ENCODE data around the gene DLG4.

Gene DLG4

DNA sequence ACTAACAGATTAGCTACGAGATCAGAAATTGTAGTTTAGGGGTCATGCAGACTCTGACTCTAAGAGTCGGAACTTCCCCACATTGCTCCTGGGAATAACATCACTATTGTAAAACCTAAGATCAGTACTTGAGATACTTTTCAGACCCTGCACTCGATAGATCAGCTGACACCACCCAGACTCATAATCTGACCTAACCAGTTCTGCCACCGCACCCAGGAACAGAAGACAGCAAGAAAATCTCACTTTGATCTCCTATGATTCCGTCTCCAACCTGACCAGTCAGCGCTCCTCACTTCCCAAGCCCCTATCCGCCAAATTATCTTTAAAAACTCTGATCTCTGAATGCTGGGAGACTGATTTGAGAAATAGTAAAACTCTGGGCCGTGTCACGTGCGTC, 77.8 kb downstream of the DLG4 start:
- no peak for DNase-seq

DNA sequence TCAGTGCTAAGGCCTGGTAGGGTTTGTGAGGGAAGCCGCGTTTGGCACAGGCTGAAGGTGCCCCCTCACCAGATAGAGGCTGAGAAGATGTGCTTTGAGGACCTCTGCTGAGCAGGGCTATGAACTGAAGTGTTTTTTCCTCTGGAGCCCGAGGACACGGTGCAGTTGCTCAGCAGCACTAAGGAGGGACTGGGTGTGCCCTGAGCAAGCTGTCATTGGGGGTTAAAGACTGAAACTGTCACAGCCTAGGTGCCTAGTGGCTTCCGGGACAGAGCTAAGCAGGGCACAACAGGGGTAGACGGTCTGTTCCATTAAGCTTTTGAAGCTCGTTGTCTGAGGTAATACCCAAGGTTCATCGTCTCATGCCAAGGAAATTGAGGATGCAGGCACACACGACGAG, 80.2 kb downstream of the DLG4 start:
- no peak for DNase-seq

- DNase-seq: no peak
Observed at GRCh38 chr17:7138800-7139381, 80.7 kb downstream of the DLG4 start.

DNA sequence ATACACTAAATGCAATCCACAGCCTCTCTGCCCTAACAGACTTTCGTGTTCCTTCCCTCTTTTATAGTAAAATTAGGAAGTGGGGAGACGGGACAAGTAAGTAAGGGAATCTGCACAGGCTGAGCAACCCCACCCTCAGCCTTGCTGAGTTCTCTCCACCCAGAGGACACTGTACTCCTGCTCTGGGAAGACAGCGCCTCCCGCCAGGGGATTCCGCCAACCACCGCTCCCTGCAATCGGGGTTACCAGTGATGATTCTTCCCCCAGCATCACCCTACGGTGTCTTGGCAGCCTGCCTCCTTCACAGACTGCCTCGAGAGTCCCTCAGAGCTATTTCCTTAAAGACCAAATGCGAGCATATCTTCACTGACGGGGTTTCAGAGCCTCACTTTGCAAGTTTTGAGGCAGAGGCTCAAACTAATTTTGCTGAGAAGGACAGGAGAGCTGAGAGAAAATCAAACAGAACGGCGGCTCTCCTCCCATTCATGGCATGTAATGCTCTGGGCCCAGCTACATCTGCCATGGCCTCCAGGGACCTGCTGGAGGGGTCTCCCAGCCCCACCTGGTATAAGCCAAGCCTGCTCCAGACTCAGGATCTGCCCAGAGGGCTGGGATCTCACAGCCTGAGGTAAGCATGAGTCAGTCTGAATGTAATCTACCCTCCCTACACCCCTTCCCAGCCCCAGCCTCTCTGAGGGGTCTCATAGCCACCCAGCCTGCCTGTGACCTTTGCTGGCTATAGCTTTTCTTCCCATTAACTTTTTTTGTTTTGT, 82.3 kb downstream of the DLG4 start:
- DNase-seq: no peak

Measured in DMS 273 treated with DMSO at 0.1 percent for 48 hours (cell line).